HG03039 (cell line): ENCODE results near the gene TEX9.

Experiments
- ATAC-seq: cut with Tn5 transposase; IDR thresholded peaks from one replicate; pipeline ENCODE4 v1.9.1; 2021; ENCODE audit warnings: mild to moderate bottlenecking, moderate library complexity; ENCODE audit not compliant: unreplicated experiment

The TEX9 gene

GRCh38 chr15:56440214-56440770 is 75.1 kb downstream of the TEX9 start:
- no peak for ATAC-seq

- ATAC-seq, result no peak
Measured at GRCh38 chr15:56442354-56442753, 77.1 kb downstream of the TEX9 start.

GRCh38 chr15:56445746-56446145 is 80.5 kb downstream of the TEX9 start:
- ATAC-seq, result no peak

GRCh38 chr15:56454836-56455235 is 89.6 kb downstream of the TEX9 start:
- no peak for ATAC-seq

- ATAC-seq, result no peak
Measured at GRCh38 chr15:56456229-56456628, 91.0 kb downstream of the TEX9 start.

GRCh38 chr15:56459096-56459495 is 93.9 kb downstream of the TEX9 start:
- ATAC-seq, result no peak

GRCh38 chr15:56460071-56460470 is 94.8 kb downstream of the TEX9 start:
- ATAC-seq, result no peak

GRCh38 chr15:56460947-56461346 is 95.7 kb downstream of the TEX9 start:
- no peak for ATAC-seq

GRCh38 chr15:56464893-56465520 is 99.8 kb downstream of the TEX9 start, which contains the start of gene MNS1:
Gene MNS1 (minus strand): TSS chr15:56465137. CDS start chr15:56464972, 165 bp downstream.
- ATAC-seq, result peak; percentile 100

- ATAC-seq, result no peak
Measured at GRCh38 chr15:56467616-56468015, 102.4 kb downstream of the TEX9 start.

GRCh38 chr15:56468401-56468800 is 103.2 kb downstream of the TEX9 start:
- ATAC-seq, result no peak

GRCh38 chr15:56469483-56469882 is 104.3 kb downstream of the TEX9 start:
- no peak for ATAC-seq

GRCh38 chr15:56471440-56472069 is 106.3 kb downstream of the TEX9 start:
- no peak for ATAC-seq

GRCh38 chr15:56472278-56472677 is 107.1 kb downstream of the TEX9 start:
- no peak for ATAC-seq

- ATAC-seq, result no peak
Measured at GRCh38 chr15:56473017-56473416, 107.8 kb downstream of the TEX9 start.

GRCh38 chr15:56475351-56475750 is 110.1 kb downstream of the TEX9 start:
- no peak for ATAC-seq
